Fibroblast of skin of left biceps (primary cell): ENCODE measurements around the gene CERT1.

ENCODE experiments used
- DNase-seq, 2 experiments: peaks; one replicate each; pipeline ENCODE4 v3.0.0-alpha.2; 2013; ENCODE audit warnings: low read depth in 2 of 2

The CERT1 gene

DNA sequence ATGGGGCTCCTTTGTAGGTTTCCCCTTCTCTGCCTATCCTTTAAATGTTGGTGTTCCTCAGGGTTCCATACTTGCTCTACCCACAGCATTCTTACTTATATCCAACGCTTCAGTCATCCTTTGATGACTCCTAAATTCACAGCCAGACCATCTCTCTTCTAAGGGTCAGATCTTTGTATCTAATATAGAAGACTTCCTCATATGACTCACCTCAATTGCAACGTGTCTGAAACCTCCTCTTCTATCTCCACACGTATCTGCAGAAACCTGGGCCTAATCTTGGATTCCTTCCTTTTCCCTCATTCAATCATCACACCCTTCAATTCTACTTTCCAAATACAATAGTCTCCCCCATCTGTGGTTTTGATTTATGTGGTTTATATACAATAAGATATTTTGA is 106.1 kb downstream of the CERT1 start:
- no peak for DNase-seq

DNA sequence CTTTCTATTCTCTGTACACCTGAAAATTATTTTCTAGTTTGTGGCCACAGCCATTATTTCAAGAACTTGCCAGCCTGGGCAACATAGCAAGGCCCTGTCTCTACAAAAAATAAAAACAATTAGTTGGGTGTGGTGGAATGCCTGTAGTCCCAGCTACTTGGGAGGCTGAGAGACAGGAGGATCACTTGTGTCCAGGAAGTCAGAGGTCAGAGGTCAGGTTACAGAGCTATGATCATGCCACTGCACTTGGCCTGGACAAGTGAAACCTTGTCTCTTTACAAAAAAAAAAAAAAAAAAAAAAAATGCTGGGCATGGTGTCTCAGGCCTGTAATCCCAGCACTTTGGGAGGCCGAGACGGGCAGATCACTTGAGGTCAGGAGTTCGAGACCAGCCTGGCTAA is 116.2 kb downstream of the CERT1 start:
- DNase-seq, result no peak

DNA sequence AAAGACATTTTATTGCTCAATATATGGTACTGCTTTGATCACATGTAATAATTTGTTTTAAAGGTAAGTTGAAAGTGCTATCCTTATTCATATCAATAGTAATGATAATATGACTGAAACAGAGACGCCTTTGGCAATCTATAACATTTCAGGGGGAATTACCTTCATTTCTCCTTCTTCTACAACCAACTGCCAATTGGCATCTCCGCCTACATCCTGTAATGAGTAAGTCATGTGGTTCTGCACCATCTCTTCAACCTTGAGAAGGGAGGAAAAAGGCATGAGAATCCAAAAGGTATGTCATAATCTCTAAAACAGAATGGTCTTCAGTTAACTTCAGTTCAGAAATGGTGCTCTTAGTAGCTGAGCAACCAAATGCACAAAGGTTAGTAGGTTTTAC is 122.0 kb downstream of the CERT1 start:
- no peak for DNase-seq

DNA sequence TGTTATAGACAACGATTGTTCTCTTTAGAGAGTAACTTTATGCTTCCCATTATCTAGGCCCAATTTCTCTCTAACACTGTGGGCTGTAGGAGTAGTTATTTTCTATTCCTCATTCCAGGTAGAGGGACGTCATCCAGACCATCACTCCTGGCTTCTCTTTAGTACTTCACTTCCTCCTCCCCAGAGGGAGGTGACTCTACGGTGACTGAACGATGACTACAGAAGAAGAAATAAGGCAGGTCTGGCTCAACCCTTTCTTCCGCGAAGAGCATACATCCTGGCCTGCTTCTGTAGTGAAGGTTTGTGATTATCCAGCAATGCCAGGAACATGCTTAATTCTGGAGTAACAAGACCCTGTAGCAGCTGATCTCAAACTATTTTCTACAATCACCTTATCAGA is 123.6 kb downstream of the CERT1 start:
- DNase-seq, result no peak

DNA sequence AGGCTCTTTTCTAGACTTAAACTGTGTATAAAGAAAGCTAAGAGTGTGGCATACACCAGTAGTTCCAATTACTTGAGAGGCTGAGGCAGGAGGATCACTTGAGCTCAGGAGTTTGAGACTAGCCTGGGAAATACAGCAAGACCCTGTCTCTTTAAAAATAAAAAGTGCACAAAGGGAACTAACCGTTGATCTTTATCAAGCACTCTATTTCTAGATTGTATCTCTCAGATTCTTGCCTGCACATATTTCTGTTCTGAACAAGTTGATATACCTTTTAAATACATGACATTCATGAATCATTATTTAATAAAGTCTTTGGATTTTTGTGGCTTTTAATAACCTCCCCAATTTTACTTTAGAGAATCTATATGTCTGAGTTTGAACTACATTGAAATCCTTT is 127.2 kb downstream of the CERT1 start:
- no peak for DNase-seq

DNA sequence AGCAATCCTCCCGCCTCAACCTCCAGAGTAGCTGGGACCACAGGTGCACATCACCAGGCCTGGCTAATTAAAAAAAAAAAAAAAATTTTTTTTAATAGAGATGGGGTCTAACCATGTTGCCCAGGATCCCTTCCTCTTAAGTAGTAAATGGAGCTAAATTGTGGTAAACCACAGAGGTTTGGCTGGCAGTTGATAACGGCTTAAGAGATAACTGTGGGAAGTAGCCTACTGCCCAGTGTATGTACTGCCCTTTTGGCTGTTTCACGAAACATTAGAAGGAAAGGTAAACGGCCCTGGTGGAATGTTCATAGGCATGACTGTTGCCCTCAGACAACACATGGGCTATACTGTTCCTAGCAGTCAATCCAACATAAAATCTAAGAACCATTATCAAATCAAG is 130.0 kb downstream of the CERT1 start:
- DNase-seq, result no peak

DNA sequence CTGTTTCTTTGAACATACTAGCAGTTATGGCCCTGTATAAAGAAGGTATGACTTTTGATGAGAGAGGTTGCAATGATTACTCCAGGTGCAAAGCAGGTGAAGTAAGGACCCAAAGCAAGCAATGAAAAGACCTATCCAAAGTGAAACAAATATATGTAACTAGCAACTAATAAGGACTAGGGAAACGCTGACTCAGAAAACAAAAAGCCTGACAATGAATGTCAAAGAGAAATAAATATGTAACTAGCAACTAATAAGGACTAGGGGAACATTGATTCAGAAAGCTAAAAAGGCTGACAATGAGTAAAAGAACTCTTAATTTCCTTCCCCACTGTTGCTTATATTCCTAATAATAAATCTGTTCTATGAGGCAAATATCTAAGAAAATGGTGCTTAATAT is 131.3 kb downstream of the CERT1 start:
- DNase-seq, result no peak

DNA sequence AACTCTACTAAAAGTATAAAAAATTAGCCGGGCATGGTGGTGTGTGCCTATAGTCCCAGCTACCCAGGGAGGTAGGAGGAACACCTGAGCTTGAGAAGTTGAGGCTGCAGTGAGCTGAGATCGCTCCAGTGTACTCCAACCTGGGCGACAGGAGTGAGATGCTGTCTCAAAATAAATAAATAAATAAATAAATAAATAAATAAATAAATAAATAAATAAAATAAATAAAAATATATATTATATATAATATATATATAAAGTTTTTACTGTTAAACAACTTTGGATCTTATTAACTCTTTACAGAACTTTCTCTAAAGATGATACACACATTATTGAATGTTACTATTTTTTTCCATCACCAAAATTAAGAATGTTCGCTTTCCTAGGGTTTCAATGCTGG is 136.0 kb downstream of the CERT1 start:
- no peak for DNase-seq

DNA sequence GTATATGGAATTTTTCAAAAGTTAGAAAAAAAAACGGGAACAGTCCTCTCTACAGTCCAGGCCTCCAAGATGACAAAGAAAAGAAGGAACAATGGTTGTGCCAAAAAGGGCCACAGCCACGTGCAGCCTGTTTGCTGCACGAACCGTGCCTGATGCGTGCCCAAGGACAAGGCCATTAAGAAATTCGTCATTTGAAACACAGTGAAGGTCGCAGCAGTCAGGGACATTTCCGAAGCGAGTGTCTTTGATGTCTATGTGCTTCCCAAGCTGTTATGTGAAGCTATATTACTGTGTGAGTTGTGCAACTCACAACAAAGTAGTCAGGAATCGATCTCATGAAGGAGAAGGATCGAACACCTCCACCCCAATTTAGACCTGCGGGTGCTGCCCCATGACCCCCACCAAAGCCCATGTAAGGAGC is 137.0 kb downstream of the CERT1 start:
- no peak for DNase-seq

DNA sequence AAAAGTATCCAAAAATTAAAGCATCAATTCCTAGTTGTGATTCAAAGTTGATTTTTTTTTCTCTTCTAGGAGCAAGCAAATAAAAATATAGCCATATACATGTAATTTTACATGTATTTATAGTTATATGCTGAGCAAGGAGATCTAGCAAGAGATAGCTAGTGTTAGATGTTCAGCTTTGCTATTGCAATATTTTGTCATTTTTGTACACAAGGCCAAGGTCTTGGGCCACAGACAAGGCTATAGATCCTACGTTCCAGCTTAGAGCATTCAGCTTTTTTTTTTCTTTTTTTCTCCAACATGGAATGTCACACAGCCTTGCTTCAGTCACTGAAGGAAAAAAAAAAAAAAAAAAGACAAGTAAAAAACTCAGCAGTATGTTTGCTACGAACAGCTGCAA is 137.6 kb downstream of the CERT1 start:
- DNase-seq, result no peak

DNA sequence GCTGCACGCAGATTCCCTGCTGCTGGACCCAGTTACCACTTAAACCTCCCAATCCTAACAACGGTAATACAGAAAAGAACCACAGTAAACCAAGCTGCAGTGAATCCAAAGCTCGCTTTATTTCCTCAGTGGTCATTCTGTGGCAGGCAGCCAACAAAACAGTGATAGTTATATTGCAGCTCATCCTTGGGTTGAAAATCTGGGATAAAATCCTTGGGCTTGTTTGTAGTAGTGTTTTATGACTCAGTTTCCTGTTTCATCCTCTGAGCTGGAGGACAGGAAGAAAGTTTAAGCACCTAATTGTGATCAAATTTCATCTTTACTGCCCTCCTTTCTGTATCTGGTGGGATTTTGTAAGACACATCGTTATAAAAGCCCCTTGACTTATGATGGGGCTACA is 143.0 kb downstream of the CERT1 start:
- DNase-seq, result peak in 1 of 2 experiments; percentile 3

DNA sequence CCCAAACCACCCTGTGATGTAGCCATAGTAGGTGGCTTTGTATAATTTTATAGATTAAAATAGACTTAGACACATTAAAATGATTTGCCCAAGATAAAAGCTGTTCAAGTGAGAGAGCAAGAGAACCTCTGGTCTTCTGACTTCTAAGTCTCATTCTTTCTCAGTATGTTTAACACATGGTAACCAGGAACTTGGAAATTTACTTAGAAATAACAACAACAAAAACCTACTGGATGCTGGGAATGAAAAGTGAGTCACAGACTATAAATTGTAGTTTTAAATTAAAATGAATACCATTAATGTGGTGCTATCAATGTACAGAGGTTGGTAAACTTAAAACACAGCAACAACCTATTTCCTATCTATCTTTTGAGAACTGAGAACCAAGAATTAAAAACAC is 144.0 kb downstream of the CERT1 start:
- peak; percentile 1 to 8 for DNase-seq

DNA sequence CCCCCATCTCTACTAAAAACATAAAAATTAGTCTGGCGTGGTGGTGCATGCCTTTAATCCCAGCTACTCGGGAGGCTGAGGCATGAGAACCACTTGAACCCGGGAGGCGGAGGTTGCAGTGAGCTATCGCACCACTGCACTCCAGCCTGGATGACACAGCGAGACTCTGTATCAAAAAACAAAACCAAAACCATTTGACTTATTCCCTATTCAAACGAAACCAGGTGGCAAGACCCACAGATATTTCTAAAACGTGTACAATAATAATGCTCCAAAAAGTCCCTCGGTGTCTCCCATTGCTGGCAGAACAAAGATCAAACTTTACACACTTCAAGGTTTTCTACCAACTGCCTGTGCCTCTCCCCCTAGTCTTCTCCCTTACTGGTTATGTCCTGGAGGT is 144.6 kb downstream of the CERT1 start:
- no peak for DNase-seq

DNA sequence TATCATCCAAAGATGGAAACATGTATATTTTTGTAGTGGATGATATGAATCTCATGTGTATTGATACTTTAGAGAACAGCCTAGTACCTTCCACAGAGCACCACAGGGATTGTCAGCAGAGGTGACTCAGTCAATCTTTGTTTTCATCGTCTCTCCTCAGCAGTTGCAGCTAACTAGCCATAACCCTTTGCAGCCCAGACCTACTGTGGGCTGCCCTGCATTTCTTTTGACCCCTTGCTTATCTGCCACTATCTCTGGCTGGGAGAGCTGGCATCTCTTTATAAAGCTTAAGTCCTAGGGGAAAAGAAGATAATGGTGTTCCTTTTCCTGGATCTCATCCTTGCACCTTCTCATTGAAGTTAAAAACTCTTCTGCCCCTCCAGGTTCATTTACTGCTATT is 145.7 kb downstream of the CERT1 start:
- DNase-seq, result no peak

DNA sequence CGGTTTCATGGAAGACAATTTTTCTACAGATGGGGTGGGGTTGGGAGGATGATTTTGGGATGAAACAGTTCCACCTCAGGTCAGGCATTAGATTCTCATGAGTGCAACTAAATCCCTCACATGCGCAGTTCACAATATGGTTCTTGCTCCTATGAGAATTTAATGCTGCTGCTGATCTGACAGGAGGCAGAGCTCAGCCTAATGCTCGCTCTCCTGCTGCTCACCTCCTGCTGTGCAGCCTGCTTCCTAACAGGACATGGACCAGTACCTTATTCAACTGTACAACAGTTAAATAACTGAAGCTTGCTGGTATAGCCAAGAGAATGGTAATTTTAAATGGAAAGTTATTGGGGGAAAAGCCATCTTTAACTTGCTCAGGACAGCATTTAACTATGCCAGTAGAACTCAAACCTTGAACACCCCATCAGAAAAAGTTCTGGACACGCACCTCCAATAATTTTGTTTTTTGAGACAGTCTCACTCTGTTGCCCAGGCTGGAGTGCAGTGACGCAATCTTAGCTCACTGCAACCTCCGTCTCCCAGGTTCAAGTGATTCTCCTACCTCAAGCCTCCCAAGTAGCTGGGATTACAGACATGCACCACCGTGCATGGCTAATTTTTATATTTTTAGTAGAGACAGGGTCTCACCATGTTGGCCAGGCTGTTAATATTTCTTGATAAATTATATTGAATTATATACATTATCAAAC is 146.7 kb downstream of the CERT1 start:
- DNase-seq, result no peak

DNA sequence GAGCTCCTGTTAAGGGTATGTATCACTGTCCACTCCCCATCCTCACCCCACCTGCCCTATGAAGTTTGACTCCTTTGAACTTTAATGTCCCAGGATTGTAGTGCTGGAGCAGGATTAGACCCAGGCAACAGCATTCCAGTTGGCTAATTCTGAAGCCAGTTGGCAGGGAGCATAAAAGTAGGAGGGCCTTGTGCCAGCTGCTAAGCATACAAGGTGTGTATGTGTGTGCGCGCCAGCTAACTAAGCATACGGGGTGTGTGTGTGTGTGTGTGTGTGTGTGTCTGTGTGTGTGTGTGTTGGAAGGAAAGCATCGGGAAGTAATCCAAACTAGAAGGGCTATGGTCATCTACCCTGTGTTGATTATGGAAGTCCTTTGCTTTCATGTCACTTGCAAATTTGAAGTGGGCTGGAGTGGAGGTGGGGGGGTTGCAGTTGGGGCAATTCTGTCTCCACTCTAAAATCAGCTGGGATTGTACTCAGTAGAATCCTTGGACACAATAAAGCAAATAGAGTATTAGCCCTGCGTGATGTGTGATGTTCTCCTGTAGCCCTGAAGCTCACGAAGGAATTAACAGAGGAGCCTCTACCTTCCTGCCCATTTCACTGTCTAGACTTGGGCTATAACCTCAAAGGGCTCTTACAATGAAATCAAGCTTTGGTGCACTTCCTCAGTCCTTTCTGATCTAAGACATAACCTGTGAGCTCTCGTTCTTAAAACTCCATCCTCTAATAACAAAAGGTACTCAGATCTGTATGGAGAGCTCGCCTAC is 147.5 kb downstream of the CERT1 start:
- DNase-seq, result no peak

DNA sequence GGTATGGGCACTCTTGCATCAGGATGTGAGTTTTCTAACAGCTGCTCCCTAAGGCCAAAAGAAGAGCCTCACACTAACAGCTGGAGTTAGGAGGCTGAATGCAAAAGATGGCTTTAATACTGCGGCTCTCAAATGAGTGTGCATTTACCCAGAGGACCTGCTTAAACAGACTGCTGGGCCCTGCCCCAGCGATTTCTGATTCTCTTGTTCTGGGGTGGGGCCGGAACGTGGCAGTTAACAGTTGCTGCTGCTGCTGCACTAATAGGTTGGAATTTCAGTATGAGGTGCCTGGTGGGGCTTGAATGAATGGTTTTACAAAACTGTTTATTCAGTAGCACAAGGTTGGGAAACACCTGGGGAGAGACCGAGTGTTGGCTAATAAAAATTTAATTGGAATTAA is 148.3 kb downstream of the CERT1 start:
- no peak for DNase-seq

DNA sequence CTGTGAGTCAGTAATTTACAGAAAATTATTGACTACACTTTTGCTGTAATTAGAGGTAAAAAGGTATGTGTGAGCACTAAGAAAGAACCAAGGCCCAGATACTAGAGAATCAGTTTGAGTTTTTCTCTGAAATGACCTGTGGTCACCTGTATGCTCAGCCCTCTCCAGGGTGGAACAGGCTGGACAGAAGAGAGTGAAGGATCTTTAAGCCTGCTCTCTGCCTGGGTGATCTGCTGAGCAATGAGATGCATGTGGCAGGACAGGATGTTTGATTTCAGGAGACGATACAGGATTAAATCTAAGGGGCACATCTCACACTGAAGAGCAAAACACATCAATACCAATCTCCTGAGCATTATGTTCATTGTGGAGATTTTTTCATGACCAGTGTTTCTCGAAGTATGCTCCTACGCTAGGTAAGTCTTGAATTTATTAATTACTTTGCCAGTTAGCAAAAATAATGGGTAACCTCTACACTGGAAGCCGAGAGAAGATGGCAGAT is 148.9 kb downstream of the CERT1 start:
- DNase-seq, result no peak

DNA sequence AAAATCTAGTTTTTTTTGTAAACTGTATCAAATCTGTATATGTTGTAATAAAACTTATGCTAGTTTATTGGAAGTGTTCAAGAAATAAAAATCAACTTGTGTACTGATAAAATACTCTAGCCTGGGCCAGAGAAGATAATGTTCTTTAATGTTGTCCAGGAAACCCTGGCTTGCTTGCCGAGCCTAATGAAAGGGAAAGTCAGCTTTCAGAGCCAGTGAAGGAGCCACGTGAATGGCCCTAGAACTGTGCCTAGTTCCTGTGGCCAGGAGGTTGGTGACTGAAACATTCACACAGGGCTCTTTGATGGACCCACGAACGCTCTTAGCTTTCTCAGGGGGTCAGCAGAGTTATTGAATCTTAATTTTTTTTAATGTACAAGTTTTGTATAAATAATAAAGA is 150.1 kb downstream of the CERT1 start:
- DNase-seq, result no peak

DNA sequence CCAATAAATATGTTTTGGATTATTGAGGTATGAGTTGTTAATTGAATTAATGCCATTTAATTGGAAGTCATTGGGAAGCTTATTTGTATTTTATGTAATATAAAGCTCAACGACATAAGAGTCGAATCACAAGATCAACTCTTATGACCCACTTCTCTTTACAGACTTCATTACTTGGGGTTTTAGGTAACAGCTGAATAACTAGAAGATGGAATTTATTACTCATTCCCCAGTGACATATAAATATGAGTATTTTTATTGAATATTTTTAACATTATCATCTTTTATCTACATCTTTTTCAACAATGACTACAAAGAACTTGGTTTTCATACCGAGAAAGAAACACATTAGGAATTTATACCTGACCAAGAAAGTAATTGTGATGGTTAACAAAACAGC is 153.3 kb downstream of the CERT1 start:
- DNase-seq, result no peak

DNA sequence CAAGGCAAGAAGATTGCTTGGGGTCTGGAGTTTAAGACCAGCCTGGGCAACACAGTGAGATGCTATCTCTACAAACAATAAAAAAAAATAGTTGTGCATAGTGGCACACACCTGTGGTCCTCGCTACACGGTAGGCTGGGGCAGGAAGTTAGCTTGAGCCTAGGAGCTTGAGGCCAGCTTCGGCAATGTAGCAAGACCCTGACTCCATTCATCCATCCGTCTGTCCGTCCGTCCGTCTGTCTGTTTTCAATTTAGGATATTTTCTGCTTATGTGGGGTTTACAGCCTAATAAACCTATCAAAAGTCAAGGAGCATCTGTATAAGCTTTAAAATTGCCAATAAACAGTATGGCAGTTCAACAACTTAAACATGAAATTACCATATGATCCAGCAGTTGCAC is 154.7 kb downstream of the CERT1 start:
- no peak for DNase-seq

DNA sequence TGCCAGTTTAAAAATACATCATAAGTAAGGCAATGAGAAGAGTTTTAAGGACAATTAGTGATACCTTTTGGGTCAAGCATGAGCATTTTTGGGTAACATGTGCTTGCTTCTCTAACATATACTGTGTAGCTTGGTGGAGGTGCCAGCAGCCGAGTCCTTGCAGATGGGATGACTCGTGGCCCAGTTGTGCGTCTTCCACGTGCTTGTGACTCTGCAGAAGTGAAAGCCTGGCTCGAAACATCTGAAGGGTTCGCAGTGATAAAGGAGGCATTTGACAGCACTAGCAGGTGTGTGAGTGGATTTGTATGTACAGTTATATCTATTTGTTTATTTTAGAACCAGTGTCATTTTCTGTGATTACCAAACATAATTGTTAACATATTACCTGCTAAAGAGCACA is 156.2 kb downstream of the CERT1 start:
- no peak for DNase-seq

DNA sequence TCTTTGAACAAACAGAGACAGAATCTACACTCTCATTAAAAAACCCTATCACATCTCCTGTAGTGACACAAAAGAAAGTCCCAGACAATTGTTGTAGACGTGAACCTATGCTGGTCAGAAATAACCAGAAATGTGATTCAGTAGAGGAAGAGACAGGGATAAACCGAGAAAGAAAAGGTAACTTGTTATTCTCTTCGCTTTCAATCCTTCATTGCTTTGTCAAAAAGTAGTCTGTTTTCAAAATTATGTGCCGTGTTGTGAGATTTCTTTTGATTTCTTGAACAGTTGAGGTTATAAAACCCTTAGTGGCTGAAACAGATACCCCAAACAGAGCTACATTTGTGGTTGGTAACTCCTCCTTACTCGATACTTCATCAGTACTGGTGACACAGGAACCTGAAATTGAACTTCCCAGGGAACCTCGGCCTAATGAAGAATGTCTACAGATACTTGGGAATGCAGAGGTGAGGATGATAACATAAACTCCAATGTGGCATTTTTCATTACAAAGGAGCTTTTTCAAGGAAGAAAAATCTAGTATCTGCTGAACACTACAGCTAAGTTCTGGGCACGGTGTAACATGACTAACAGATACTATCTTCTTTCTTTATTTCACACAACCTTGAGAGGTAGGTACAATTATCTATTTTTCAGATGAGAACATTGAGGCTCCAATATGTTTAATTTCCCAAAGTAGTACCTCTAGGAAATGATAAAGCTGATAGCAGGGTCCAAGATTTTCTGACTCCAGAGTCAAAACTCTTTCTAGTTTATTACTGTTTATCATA is 160.1 kb downstream of the CERT1 start:
- no peak for DNase-seq
